HG03432 (cell line): ENCODE data around the gene CDC20.
"Not testable (repeated sequence)": the region's sequence is repeated elsewhere in the genome, so short reads cannot be mapped to it uniquely, and the experiment has no call there.

ENCODE experiments used
- ATAC-seq: cut with Tn5 transposase; IDR thresholded peaks from one replicate; pipeline ENCODE4 v1.9.1; 2021; ENCODE audit warnings: mild to moderate bottlenecking, moderate library complexity; ENCODE audit not compliant: unreplicated experiment

Gene CDC20

GRCh38 chr1:43379476-43379875 is 20.7 kb downstream of the CDC20 start:
- ATAC-seq = no peak

- ATAC-seq = no peak
These were observed 22.8 kb downstream of the CDC20 start for GRCh38 chr1:43381612-43382011.

GRCh38 chr1:43382027-43382779 is 23.4 kb downstream of the CDC20 start:
- ATAC-seq = no peak

- no peak for ATAC-seq
These were observed 24.7 kb downstream of the CDC20 start for GRCh38 chr1:43383449-43383848.

- no peak for ATAC-seq
These were observed 27.9 kb downstream of the CDC20 start for GRCh38 chr1:43386676-43387075.

- ATAC-seq = no peak
These were observed 29.3 kb downstream of the CDC20 start for GRCh38 chr1:43387976-43388599.

GRCh38 chr1:43388613-43389012 is 29.8 kb downstream of the CDC20 start:
- no peak for ATAC-seq

GRCh38 chr1:43389326-43390313 is 30.8 kb downstream of the CDC20 start, which contains the start of the genes MED8 and SZT2:
TSS of gene MED8 (minus strand) at chr1:43389800. CDS start at chr1:43389764, 36 bp downstream.
TSS of gene SZT2 (plus strand) at chr1:43389899. CDS start at chr1:43389969, 70 bp downstream.
- ATAC-seq = peak; percentile 89

GRCh38 chr1:43392702-43393101 is 33.9 kb downstream of the CDC20 start:
- ATAC-seq = no peak

- ATAC-seq = no peak
These were observed 36.7 kb downstream of the CDC20 start for GRCh38 chr1:43395523-43395922.

GRCh38 chr1:43396059-43396458 is 37.3 kb downstream of the CDC20 start:
- ATAC-seq = no peak

- no peak for ATAC-seq
These were observed 39.4 kb downstream of the CDC20 start for GRCh38 chr1:43398227-43398626.

GRCh38 chr1:43400441-43400840 is 41.7 kb downstream of the CDC20 start:
- ATAC-seq = not testable (repeated sequence)

- no peak for ATAC-seq
These were observed 43.5 kb downstream of the CDC20 start for GRCh38 chr1:43402089-43402865.

GRCh38 chr1:43404353-43404752 is 45.6 kb downstream of the CDC20 start:
- no peak for ATAC-seq

- no peak for ATAC-seq
These were observed 46.6 kb downstream of the CDC20 start for GRCh38 chr1:43405219-43405875.

GRCh38 chr1:43405876-43406234 is 47.1 kb downstream of the CDC20 start:
- ATAC-seq = no peak

GRCh38 chr1:43410571-43410970 is 51.8 kb downstream of the CDC20 start:
- no peak for ATAC-seq
